ENCODE measurements around the gene RNF187.
"Not testable (repeated sequence)": the region's sequence is repeated elsewhere in the genome, so short reads cannot be mapped to it uniquely, and the experiment has no call there.

RNF187 gene

DNA sequence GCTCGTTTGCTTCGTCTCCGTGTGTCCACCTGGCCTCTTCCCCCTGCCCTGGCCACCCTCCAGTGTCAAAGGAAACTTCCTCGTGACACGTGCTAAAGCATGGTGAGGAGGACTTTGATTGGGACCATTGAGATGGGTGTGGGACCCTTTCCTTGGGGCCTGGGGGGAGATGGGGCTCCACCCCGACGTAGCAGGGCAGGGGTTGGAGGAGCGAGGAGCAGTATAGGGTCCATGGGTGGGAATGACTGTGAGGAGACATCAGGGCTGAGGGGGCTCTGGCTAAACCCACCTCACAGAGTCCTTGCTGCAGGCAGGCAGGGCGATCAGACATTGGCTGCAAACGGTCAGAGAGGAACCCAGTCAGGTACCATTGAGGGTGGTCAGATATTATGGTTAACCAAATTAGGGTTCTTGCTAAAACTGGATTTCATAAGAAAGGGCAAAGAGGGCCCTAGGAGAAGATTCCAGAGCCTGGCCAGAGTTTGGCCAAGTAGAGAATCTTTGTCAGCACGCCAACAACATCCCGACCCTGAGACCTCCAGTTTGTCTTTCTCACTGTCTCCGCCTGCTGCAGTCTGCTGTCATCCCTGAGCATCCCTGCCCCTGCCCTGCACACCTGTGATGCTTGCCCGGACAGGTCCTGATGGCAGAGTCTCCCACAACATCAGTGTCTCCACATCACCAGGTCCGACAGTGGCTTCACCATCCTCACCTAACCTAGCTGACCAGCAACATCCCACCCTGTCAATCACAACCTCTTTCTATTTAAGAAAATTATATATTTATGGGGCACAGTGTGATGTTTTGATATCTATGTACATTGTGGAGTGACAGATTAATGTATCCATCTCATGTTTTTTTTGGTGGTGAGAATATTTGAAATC, 8.0 kb downstream of the RNF187 start:
- DNase-seq (ENCODE audit: low read depth in 1 of 2, low spot score in 1 of 2) = no peak
- no peak for TF ChIP-seq JUND (IDR thresholded peaks at IDR 0.05; ENCODE audit: low read depth)
- in situ Hi-C loops (cut with HindIII; ENCODE audit: low pct_unique_long_range_greater_than_20kb, low sequenced_read_pairs) = no loop called here

DNA sequence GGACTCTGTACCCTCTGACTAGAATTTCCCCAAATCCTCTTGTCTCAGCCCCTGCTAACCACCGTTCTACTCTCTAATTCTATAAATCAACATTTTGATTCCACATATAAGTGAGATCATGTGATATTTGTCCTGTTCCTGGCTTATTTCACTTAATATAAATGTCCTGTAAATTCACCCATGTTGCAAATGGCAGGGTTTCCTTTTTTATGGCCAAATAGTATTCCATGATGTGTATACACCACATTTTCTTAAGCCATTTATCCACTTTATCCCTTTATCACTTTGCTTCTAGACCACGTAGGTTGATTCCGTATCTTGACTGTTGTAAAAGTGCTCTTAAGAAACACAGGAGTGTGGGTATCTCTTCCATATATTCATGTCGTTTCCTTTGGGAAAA, 8.9 kb downstream of the RNF187 start:
- DNase-seq (ENCODE audit: low read depth in 1 of 2, low spot score in 1 of 2) = no peak
- in situ Hi-C loops (cut with HindIII; ENCODE audit: low pct_unique_long_range_greater_than_20kb, low sequenced_read_pairs) = no loop called here
- no peak for TF ChIP-seq JUND (IDR thresholded peaks at IDR 0.05; ENCODE audit: low read depth)

DNA sequence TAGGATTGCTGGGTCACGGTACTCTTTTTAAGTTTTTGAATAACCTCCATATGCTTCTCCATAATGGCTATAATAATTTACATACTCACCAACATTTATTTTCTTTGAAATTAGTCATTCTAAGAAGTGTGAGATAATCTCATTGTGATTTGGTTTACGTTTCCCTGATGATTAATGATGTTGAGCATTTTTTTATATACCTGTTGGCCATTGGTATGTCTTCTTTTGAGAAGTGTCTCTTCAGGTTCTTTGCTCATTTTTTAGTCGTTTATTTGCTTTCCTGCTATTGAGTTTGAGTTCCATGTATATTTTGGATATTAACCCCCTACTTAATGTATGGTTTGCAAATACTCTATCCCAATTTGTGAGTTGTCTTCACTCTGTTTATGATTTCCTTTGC, 9.3 kb downstream of the RNF187 start:
- no peak for DNase-seq (ENCODE audit: low read depth in 1 of 2, low spot score in 1 of 2)
- in situ Hi-C loops (cut with HindIII; ENCODE audit: low pct_unique_long_range_greater_than_20kb, low sequenced_read_pairs) = no loop called here
- no peak for TF ChIP-seq JUND (IDR thresholded peaks at IDR 0.05; ENCODE audit: low read depth)

DNA sequence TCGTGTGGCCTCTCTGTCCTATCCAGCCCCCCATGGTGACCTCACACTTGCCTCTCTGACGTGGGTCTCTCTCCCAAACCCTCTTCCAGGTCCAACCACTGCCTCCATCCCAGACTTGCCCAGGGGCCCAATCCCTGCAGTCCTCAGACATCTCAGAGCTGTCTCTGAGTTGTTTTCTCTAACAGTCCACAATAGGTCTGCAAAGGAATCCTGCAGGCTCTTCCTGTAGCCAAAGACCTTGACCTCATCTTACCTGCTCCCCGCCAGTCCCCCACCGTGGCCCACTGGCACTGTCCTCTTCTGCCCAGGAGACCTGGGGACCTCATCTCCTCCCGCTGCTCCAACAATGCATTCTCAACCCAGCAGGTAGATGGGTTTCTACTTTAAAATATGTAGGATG, 10.0 kb downstream of the RNF187 start:
- in situ Hi-C loops (cut with HindIII; ENCODE audit: low pct_unique_long_range_greater_than_20kb, low sequenced_read_pairs) = no loop called here
- no peak for DNase-seq (ENCODE audit: low read depth in 1 of 2, low spot score in 1 of 2)
- TF ChIP-seq JUND (IDR thresholded peaks at IDR 0.05; ENCODE audit: low read depth) = no peak

DNA sequence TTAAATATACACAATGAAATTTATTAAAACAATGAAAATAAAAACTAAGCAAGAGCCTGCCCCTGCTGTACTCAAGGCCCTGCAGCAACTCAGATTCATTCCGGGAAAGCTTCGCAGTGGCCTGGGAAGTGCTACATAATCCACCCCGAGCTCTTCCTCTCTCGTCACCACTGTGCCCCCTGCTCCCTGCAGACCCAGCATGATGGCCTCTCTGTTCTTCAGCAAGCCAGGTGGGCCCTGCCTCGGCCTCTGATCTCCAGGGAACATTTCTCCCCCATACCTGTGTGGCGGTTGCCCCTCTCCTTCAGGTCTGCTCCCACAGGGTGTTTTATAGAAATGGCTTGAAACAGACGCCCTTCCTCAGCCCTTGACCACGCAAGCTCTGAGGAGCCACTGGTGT, 10.6 kb downstream of the RNF187 start:
- in situ Hi-C loops (cut with HindIII; ENCODE audit: low pct_unique_long_range_greater_than_20kb, low sequenced_read_pairs) = no loop called here
- no peak for TF ChIP-seq JUND (IDR thresholded peaks at IDR 0.05; ENCODE audit: low read depth)
- no peak for DNase-seq (ENCODE audit: low read depth in 1 of 2, low spot score in 1 of 2)

DNA sequence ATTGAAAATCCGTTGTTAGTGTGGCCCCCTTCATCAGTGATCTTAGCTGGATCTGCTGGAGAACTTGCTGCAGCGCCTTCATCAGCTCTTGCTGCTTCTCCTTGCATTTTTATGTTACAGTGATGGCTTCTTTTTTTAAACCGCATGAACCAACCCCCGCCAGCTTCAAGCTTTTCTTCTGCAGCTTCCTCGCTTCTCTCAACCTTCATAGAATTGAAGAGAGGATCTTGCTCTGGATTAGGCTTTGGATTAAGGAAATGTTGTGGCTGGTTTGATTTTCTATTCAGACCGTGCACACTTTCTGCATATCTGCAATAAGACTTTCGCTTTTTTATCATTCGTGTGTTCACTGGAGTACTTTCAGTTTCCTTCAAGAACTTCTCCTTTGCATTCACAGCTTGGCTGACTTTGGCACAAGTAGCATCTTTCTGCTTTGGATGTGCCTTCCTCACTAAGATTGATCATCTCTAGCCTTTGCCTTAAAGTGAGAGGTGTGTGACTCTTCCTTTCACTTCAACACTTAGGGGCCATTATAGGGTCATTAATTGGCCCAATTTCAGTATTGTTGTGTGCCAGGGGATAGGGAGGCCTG, 13.1 kb downstream of the RNF187 start:
- in situ Hi-C loops (cut with HindIII; ENCODE audit: low pct_unique_long_range_greater_than_20kb, low sequenced_read_pairs) = no loop called here
- DNase-seq (ENCODE audit: low read depth in 1 of 2, low spot score in 1 of 2) = no peak

DNA sequence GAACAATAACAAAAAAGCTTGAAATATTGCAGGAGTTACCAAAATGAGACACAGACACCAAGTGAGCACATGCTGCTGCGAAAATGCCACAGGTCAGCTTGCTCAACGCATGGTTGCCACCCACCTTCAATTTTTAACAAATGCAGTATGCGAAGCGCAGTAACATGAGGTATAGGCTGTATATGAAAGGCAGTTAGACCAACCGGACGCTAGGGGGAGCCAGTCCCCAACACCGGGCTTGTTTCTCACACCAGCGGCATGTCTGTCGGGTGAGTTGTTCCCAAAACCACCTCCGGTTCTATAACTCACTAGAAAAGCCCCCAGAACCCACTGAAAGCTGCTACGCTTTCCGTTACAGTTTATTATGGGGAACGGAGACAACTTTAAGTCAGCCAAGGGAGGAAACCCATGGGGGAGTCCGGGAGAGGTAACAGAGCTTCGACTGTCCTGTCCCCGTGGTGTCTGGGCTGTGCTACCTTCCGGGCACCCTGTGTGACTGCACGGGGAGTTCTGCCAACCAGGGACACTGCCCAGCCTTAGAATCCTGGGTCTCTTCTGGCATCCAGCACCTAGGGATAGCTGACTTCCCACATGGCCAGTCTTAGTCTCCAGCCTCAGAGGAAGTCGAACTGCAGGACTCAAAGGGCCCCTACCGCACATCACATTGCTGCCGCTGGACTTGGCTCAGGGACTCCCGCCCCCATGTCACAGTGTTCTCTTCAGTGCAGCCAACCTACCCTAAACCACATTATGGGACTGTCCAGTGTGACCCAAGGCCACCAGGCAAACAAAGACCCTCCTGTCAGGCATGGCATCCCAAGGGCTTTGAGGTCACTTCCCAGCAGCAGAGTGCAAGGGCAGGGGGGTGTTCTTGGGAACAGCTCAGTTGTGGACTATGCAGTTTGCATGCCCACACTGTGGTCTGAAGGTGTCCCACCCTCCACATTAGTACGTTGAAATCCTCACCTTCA, 14.0 kb downstream of the RNF187 start:
- peak; percentile 80 to 91 for DNase-seq (ENCODE audit: low read depth in 1 of 2, low spot score in 1 of 2)
- no peak for TF ChIP-seq JUND (IDR thresholded peaks at IDR 0.05; ENCODE audit: low read depth)
- in situ Hi-C loops (cut with HindIII; ENCODE audit: low pct_unique_long_range_greater_than_20kb, low sequenced_read_pairs) = no loop called here

More for the DNA sequence above, 13.1 kb downstream of the RNF187 start:
- no peak for TF ChIP-seq JUND (IDR thresholded peaks at IDR 0.05; ENCODE audit: low read depth)

DNA sequence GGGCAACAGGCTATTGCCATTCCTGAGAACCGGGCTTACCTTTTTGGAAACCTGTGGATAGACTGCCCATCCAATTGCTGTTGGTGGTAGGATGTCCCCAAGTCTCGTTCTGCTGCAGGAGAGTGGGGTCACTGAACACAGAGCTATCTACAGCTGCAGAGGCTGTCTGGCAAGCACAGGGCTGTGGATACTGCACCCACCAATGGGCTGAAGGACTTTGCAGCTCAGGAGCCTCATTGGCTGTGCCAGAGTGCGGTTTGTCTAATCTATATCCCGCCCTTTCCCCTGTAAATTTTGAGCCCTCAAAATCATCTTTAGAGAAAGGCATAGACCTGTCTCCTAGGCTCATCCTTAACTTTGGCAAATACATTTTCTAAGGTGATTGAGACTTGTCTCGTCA, 15.3 kb downstream of the RNF187 start:
- TF ChIP-seq JUND (IDR thresholded peaks at IDR 0.05; ENCODE audit: low read depth) = no peak
- in situ Hi-C loops (cut with HindIII; ENCODE audit: low pct_unique_long_range_greater_than_20kb, low sequenced_read_pairs) = no loop called here
- no peak for DNase-seq (ENCODE audit: low read depth in 1 of 2, low spot score in 1 of 2)

DNA sequence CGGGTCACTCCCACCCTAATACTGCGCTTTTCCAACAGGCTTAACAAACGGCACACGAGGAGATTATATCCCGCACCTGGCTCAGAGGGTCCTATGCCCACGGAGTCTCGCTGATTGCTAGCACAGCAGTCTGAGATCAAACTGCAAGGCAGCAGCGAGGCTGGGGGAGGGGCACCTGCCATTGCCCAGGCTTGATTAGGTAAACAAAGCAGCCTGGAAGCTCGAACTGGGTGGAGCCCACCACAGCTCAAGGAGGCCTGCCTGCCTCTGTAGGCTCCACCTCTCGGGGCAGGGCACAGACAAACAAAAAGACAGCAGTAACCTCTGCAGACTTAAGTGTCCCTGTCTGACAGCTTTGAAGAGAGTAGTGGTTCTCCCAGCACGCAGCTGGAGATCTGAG, 18.8 kb downstream of the RNF187 start:
- in situ Hi-C loops (cut with HindIII; ENCODE audit: low pct_unique_long_range_greater_than_20kb, low sequenced_read_pairs); DNase-seq (ENCODE audit: low read depth in 1 of 2, low spot score in 1 of 2): not testable (repeated sequence)

DNA sequence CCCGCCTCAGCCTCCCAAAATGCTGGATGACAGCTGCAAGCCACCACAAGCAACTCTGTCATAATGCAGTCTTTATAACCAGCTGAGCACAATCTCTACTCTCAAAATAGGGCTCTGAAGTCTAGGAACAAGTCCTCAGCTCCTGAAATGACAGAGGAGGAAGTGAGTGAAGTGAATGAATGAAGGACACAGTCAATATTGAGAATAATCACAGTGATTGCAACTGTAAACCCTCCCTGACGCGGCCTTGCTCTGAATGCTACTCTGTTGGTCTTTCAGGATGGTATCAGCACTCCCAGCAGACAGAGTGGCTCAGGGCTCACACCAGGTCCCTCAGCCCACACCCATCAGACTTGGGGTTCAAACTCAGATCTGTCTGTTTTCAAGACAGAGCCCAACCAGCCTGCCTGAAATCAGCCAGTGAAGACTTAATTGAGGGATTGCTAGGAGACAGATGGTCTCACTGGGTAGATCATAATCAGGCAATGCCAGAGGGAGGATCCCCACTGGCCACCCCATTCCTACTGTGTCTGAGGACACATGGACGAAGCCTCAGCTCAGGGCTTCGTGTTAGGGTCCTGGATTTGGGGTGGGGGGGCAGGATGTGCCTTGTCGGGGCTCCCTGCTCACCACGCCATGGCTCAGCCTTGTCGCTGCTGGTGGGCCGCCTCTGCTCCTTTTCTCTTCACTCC, 20.9 kb downstream of the RNF187 start:
- in situ Hi-C loops (cut with HindIII; ENCODE audit: low pct_unique_long_range_greater_than_20kb, low sequenced_read_pairs) = no loop called here
- DNase-seq (ENCODE audit: low read depth in 1 of 2, low spot score in 1 of 2) = no peak
- no peak for TF ChIP-seq JUND (IDR thresholded peaks at IDR 0.05; ENCODE audit: low read depth)

DNA sequence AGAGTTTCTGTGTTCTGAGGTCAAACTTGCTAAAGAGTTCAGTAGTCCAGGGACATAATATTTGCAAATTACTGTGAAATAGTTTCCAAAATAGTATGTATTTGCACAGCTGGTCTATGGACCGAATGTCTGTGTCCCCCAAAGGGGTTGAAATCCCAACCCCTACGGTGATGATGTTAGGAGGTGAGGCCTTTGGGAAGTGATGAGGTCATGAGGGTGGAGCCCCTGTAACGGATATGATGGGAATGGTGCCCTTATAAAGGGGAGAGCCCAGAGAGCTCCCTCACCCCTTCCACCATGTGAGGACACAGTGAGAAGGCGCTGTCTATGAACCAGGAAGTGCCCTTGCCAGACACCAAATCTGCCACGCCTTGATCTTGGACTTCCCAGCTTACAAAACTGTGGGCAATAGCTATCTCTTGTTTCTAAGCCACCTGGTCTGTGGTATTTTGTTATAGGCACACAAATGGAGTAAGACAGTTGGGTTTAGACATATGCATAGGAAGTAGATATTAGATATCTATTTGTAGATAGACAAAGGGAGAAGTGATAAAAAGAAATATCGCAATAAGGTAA, 21.7 kb downstream of the RNF187 start:
- in situ Hi-C loops (cut with HindIII; ENCODE audit: low pct_unique_long_range_greater_than_20kb, low sequenced_read_pairs) = no loop called here
- DNase-seq (ENCODE audit: low read depth in 1 of 2, low spot score in 1 of 2) = no peak
- TF ChIP-seq JUND (IDR thresholded peaks at IDR 0.05; ENCODE audit: low read depth) = no peak

Data from T47D (cell line).